SK-N-SH (cell line): ENCODE results near the gene GALNT17. TPM values are rescaled to one million over a fixed set of nuclear protein-coding genes. Genes with fewer than 3 reads are reported as not detected.

ENCODE experiments used
- CTCF ChIA-PET: fragments of 300-600, 350-600 bp; formaldehyde crosslinking; extraction: SDS; loops from one replicate; lab custom pipeline; 2021; lab: Yijun Ruan, JAX
- POLR2A ChIA-PET: fragments of 350-600 bp; sonication (Branson Sonifier 250); formaldehyde crosslinking; extraction: SDS; loops from one replicate; lab custom pipeline; 2020; ENCODE audit warnings: antibody characterized with exemption, inconsistent platforms; lab: Yijun Ruan, JAX
- DNase-seq: peaks from one replicate; pipeline ENCODE4 v3.0.0; 2012
- H2AFZ ChIP-seq: fragments of 200-600 bp; sonication (generic); 2 replicates; pipeline ENCODE4 v1.8.1; 2016; ENCODE audit warnings: antibody characterized with exemption, mild to moderate bottlenecking, low read depth
- H3F3A ChIP-seq: fragments of 200-600 bp; sonication (generic); replicated peaks from 2 replicates; pipeline ENCODE3; 2016; ENCODE audit warnings: antibody characterized with exemption, mild to moderate bottlenecking; ENCODE audit not compliant: insufficient read depth
- H3K27ac ChIP-seq, 2 experiments: fragments of 200-500 bp in 1 of 2; fragments of 200-600 bp in 1 of 2; sonication (Bioruptor generic) in 1 of 2; sonication (generic), shearing (Covaris generic) in 1 of 2; 2 replicates each; pipeline versions ENCODE4 v1.5.1 to v1.6.1; 2014 to 2016; ENCODE audit warnings: low read depth in 2 of 2, inconsistent platforms in 1 of 2, low read length in 1 of 2, mild to moderate bottlenecking in 1 of 2, mixed read lengths in 1 of 2
- H3K27me3 ChIP-seq: fragments of 200-600 bp; sonication (generic), shearing (Covaris generic); 2 replicates; pipeline ENCODE4 v1.6.1; 2016; ENCODE audit warnings: mixed run types; ENCODE audit not compliant: insufficient read depth
- H3K36me3 ChIP-seq, 2 experiments: fragments of 200-500 bp in 1 of 2; fragments of 200-600 bp in 1 of 2; sonication (Bioruptor generic) in 1 of 2; sonication (generic) in 1 of 2; replicated peaks in 1 of 2; 2 replicates each; pipeline versions ENCODE3 to v1.5.1; 2014 to 2016; ENCODE audit warnings: low read length in 1 of 2, mild to moderate bottlenecking in 1 of 2; ENCODE audit not compliant: insufficient read depth in 2 of 2, control insufficient read depth in 1 of 2
- H3K4me1 ChIP-seq, 2 experiments: fragments of 200-500 bp in 1 of 2; fragments of 200-600 bp in 1 of 2; sonication (Bioruptor generic) in 1 of 2; sonication (generic), shearing (Covaris generic) in 1 of 2; 2 replicates each; pipeline versions ENCODE4 v1.5.1 to v1.6.1; 2014 to 2016; ENCODE audit warnings: low read depth in 1 of 2, low read length in 1 of 2, mixed run types in 1 of 2; ENCODE audit not compliant: insufficient read depth in 2 of 2, control insufficient read depth in 1 of 2
- H3K4me2 ChIP-seq: fragments of 200-600 bp; sonication (generic), shearing (Covaris generic); 2 replicates; pipeline ENCODE4 v1.6.1; 2017; ENCODE audit warnings: mixed run types
- H3K4me3 ChIP-seq, 2 experiments: fragments of 200-500 bp in 1 of 2; fragments of 200-600 bp in 1 of 2; sonication (Bioruptor generic) in 1 of 2; sonication (generic), shearing (Covaris generic) in 1 of 2; 2 replicates each; pipeline versions ENCODE4 v1.5.1 to v1.8.1; 2014 to 2016; ENCODE audit warnings: low read depth in 2 of 2, inconsistent platforms in 1 of 2, low read length in 1 of 2, mild to moderate bottlenecking in 1 of 2, mixed read lengths in 1 of 2, moderate library complexity in 1 of 2
- H3K79me2 ChIP-seq: fragments of 200-600 bp; sonication (generic); 2 replicates; pipeline ENCODE4 v1.8.1; 2017; ENCODE audit warnings: mild to moderate bottlenecking; ENCODE audit not compliant: insufficient read depth
- H3K9ac ChIP-seq: fragments of 200-600 bp; sonication (generic); 2 replicates; pipeline ENCODE4 v1.6.1; 2017; ENCODE audit warnings: mixed run types
- H3K9me2 ChIP-seq: fragments of 200-600 bp; sonication (generic); 2 replicates; pipeline ENCODE4 v1.6.1; 2017; ENCODE audit warnings: mixed run types
- H3K9me3 ChIP-seq: fragments of 200-600 bp; sonication (generic); 2 replicates; pipeline ENCODE4 v1.6.1; 2017; ENCODE audit warnings: mixed run types, mild to moderate bottlenecking, moderate library complexity
- H4K20me1 ChIP-seq: fragments of 200-600 bp; sonication (generic); 2 replicates; pipeline ENCODE4 v1.6.1; 2017; ENCODE audit warnings: mild to moderate bottlenecking, mixed run types; ENCODE audit not compliant: insufficient read depth
- CTCF ChIP-seq: fragments of 200-600 bp; sonication (generic); IDR thresholded peaks from 2 replicates; pipeline ENCODE4 v1.6.1; 2017; ENCODE audit warnings: antibody characterized with exemption, mild to moderate bottlenecking, moderate library complexity
- NRF1 ChIP-seq: IDR thresholded peaks from 2 replicates; pipeline ENCODE4 v1.6.1; 2012; ENCODE audit warnings: low read depth, mild to moderate bottlenecking, low read length
- RCOR1 ChIP-seq: fragments of 150-350 bp; IDR thresholded peaks from 2 replicates; pipeline ENCODE4 v1.6.1; 2017; ENCODE audit warnings: antibody characterized with exemption, low read length
- TCF12 ChIP-seq: IDR thresholded peaks from 2 replicates; pipeline ENCODE4 v1.4.0; 2012
- TEAD4 ChIP-seq: IDR thresholded peaks from 2 replicates; pipeline ENCODE4 v1.4.0; 2012; ENCODE audit warnings: mild to moderate bottlenecking, borderline replicate concordance; ENCODE audit not compliant: insufficient read depth
- WGBS: methylation state at CpG from one replicate; pipeline ENCODE4 v1.1.6; 2017; ENCODE audit warnings: low lambda C conversion rate; 5-methylcytosine and 5-hydroxymethylcytosine counted together
- polyA plus RNA-seq, 3 experiments: library from polyadenylated mRNA; depleted of rRNA; stranded (reverse); fragments of >200 nt; gene quantifications; 2 replicates each; pipeline ENCODE4 v1.2.3, GENCODE V29; 2012

Gene GALNT17
- polyA plus RNA-seq, 1 of the 3 experiments (the other 2 are of a cell fraction) = not detected

DNA sequence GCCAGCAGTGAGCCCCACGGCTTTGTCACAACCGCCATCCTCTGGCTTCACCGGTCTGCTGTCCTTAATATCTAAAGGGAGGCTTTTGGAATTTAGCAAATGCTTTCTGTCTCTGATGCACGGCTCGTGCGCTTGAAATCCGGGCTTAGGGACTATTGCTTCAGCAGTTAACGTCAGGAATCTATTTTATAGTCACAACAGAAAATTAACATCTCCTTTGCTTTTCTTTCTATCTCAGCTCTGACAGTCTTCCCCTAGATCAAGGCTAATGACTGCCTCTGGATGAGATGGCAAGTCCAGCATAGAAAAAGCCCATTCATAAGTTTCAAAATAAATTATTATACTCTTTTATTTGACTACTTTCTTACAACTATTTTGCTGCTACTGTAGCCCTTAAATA is 423.8 kb downstream of the GALNT17 start (continued):
- TF ChIP-seq CTCF (no peak), NRF1 (no peak), TCF12 (no peak)

DNA sequence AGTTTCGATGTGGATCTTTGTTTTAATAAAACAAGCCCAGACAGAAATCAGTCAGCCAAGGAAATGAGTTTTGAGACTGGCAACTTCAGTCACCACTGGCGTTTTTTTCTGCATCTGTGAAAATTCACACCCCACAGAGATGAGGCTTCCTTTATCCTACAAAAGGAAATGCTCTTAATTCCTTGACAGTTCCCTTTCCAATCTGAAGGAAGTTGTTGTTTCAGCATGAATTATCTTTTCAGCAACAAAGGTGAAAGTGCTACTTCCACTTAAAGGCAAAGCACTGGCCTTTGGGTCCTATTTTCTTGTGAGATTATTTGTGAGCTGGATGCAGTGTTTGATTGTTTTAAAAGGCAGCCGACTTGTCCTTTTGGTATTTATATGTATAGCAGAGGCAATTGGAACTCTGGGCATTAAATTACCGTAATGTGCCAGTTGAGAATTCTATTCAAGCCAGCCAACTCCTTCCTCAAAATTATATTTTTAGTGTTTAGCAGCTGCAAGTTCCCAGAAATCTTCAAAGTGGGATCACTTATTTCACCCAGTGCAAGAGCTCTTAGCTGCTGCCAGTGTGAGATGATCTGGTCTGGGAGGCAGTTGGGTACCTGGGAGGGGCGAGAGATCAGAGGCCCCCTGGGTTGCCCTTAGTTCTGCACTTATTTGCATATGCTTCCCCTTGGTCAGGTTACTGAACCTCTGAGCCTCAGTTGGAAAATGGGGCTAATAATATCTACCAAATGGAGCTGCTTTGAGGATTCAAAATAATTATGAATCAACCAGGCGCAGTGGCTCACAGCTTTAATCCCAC is 427.1 kb downstream of the GALNT17 start:
- H3K9me3 ChIP-seq = peaks cover 3% of the 10 kb centered on the region; the same call in 1 of the 2 replicates
- WGBS = 11% methylated on average over 6 of the region's 6 CpGs
- H3K27me3 ChIP-seq = no peaks in the 10 kb centered on the region
- H3K4me1 ChIP-seq = no peaks in the 10 kb centered on the region
- no peak overlapping the region for H3K27ac ChIP-seq
- H3K4me2 ChIP-seq = no peak overlapping the region
- no peak overlapping the region for H3K9ac ChIP-seq
- ChIA-PET CTCF (interaction anchor here (1.4 kb wide), 1 partner anchor 703 kb away, joined by 4 read pairs; no protein-coding TSS in a partner anchor), POLR2A (no interaction called here)
- no peaks in the 10 kb centered on the region for H3K36me3 ChIP-seq
- no peak for DNase-seq
- H3K9me2 ChIP-seq = no peaks in the 10 kb centered on the region
- no peaks in the 10 kb centered on the region for H3K79me2 ChIP-seq
- no peak for TF ChIP-seq RCOR1
- no peaks in the 10 kb centered on the region for H4K20me1 ChIP-seq
- no peak overlapping the region for H2AFZ ChIP-seq
- no peaks in the 10 kb centered on the region for H3F3A ChIP-seq
- H3K4me3 ChIP-seq = no peak overlapping the region; a peak in 1 of 4 replicates

DNA sequence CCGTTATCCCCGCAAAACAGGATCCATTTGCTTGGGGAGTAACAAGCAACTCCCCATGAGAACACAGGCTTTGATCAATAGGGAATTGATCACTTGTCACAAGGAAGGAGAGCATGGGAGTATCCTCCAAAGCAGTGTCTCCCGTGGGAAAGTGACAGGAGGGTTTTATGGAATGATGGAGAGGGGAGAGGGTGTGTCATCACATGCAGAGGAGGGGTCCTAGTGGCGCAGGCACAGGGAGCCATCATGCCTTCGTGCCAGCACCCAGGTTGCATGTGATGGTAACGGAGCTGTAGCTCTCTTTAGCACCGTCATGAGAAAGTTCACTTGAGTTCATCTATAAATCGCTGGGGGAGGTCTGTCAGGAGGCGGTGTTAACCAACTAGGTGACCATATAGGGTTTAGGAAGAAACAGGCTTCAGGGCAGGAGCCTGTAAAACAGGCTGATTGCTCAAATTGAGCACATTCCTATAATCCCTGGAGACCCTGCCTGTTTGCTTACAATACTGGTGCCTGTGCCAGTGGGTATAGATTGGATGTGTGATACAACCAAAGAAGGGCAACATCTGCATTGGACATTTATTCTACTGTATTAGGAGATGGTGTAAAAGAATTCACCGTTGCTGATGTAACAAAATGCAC is 428.5 kb downstream of the GALNT17 start:
- Histone ChIP-seq H4K20me1 (no peaks in the 10 kb centered on the region), H3K27me3 (no peaks in the 10 kb centered on the region), H3K4me1 (no peaks in the 10 kb centered on the region), H3K27ac (no peak overlapping the region), H3K9me3 (no peaks in the 10 kb centered on the region), H3K9me2 (no peaks in the 10 kb centered on the region), H2AFZ (no peak overlapping the region), H3K79me2 (no peaks in the 10 kb centered on the region), H3K4me2 (no peak overlapping the region), H3F3A (no peaks in the 10 kb centered on the region), H3K4me3 (no peak overlapping the region), H3K9ac (no peak overlapping the region), H3K36me3 (no peaks in the 10 kb centered on the region)
- ChIA-PET CTCF (interaction anchor here (1.4 kb wide), 1 partner anchor 704 kb away, joined by 4 read pairs; no protein-coding TSS in a partner anchor), POLR2A (interaction anchor here (0.7 kb wide), 1 partner anchor 57 kb away, joined by 3 read pairs; no protein-coding TSS in a partner anchor)
- 35% methylated on average over 10 of the region's 10 CpGs for WGBS
- TF ChIP-seq RCOR1 = no peak
- no peak for TF ChIP-seq TEAD4
- DNase-seq = no peak
